CD8-positive, alpha-beta memory T cell (primary cell): ENCODE results near the gene PHKB. TPM values are rescaled to one million over a fixed set of nuclear protein-coding genes. Genes with fewer than 3 reads are reported as not detected.
A peak's percentile ranks its signal among the peaks of the same experiment; 100 is the strongest.

ENCODE experiments used
- CTCF ChIA-PET: fragments of 350-600 bp; sonication (Branson Sonifier 250); formaldehyde crosslinking; loops from one replicate; lab custom pipeline; 2021; ENCODE audit warnings: antibody characterized with exemption; lab: Charles Lee
- POLR2A ChIA-PET: fragments of 350-600 bp; sonication (Branson Sonifier 250); formaldehyde crosslinking; loops from one replicate; lab custom pipeline; 2021; ENCODE audit warnings: antibody characterized with exemption; lab: Charles Lee
- DNase-seq, 5 donors: peaks; one replicate each; pipeline versions ENCODE4 v3.0.0 to v3.0.0-alpha.2; 2020 to 2022; ENCODE audit warnings: mixed read lengths in 1 of 5
- H3K27ac ChIP-seq: one replicate; pipeline ENCODE4 v1.7.0; 2013; ENCODE audit warnings: low read depth, mild to moderate bottlenecking, low read length, moderate library complexity
- H3K27me3 ChIP-seq: 2 replicates; pipeline ENCODE4 v1.7.0; 2013; ENCODE audit warnings: low read length, mild to moderate bottlenecking; ENCODE audit not compliant: insufficient read depth, poor library complexity, severe bottlenecking
- H3K36me3 ChIP-seq: 2 replicates; pipeline ENCODE4 v1.7.0; 2013; ENCODE audit warnings: mild to moderate bottlenecking, low read length, moderate library complexity; ENCODE audit not compliant: insufficient read depth
- H3K4me1 ChIP-seq: 2 replicates; pipeline ENCODE4 v1.7.0; 2013; ENCODE audit warnings: mild to moderate bottlenecking, low read length, moderate library complexity; ENCODE audit not compliant: insufficient read depth
- H3K4me3 ChIP-seq: 2 replicates; pipeline ENCODE4 v1.7.0; 2013; ENCODE audit warnings: mild to moderate bottlenecking, low read length
- H3K9me3 ChIP-seq: 2 replicates; pipeline ENCODE4 v1.7.0; 2013; ENCODE audit warnings: mild to moderate bottlenecking, low read length
- H3K27ac Mint-ChIP-seq, 8 donors: one replicate each; pipeline ENCODE4 v1.8.0; 2020 to 2021; ENCODE audit warnings: mixed read lengths in 8 of 8, mild to moderate bottlenecking in 6 of 8, inconsistent platforms in 3 of 8, moderate library complexity in 3 of 8
- H3K27me3 Mint-ChIP-seq, 2 donors: one replicate each; pipeline ENCODE4 v1.8.0; 2020 to 2021; ENCODE audit warnings: mixed read lengths in 2 of 2, mild to moderate bottlenecking in 1 of 2, moderate library complexity in 1 of 2
- H3K36me3 Mint-ChIP-seq, 3 donors: one replicate each; pipeline ENCODE4 v1.8.0; 2020 to 2021; ENCODE audit warnings: mixed read lengths in 3 of 3, inconsistent platforms in 1 of 3, mild to moderate bottlenecking in 1 of 3
- H3K4me1 Mint-ChIP-seq, 3 donors: one replicate each; pipeline ENCODE4 v1.8.0; 2020 to 2021; ENCODE audit warnings: mixed read lengths in 3 of 3, inconsistent platforms in 1 of 3, mild to moderate bottlenecking in 1 of 3
- H3K4me3 Mint-ChIP-seq, 7 donors: one replicate each; pipeline ENCODE4 v1.8.0; 2020 to 2021; ENCODE audit warnings: mixed read lengths in 7 of 7, mild to moderate bottlenecking in 6 of 7, moderate library complexity in 4 of 7, inconsistent platforms in 2 of 7
- H3K9me3 Mint-ChIP-seq, 5 donors: one replicate each; pipeline ENCODE4 v1.8.0; 2020 to 2022; ENCODE audit warnings: mixed read lengths in 5 of 5, mild to moderate bottlenecking in 3 of 5, moderate library complexity in 2 of 5, inconsistent platforms in 1 of 5
- polyA plus RNA-seq: library from polyadenylated mRNA; unstranded; fragments of 300-500 nt; fragmentation: Illumina TruSeq; gene quantifications from one replicate; pipeline ENCODE4 v1.2.3, GENCODE V29; 2021
- total RNA-seq, 2 experiments: library from RNA; stranded (reverse); gene quantifications; one replicate each; pipeline ENCODE4 v1.2.3, GENCODE V29; 2021

Gene PHKB
- total and polyA plus RNA-seq, 3 experiments from 2014 or later: 23.0 to 29.2 (median 25.4) TPM

GRCh38 chr16:47722046-47722445 lies 260.9 kb downstream of the PHKB start:
- Histone ChIP-seq H3K36me3 (no peaks in the 10 kb centered on the region), H3K4me3 (no peak overlapping the region), H3K27ac (no peak overlapping the region), H3K9me3 (no peaks in the 10 kb centered on the region), H3K27me3 (no peaks in the 10 kb centered on the region), H3K4me1 (no peaks in the 10 kb centered on the region)
- Mint-ChIP-seq H3K36me3 (no peaks in the 10 kb centered on the region), H3K4me1 (no peaks in the 10 kb centered on the region), H3K4me3 (no peak overlapping the region), H3K27ac (no peak overlapping the region), H3K27me3 (peaks cover 0 to 9% of the 10 kb centered on the region in 2 donors), H3K9me3 (no peaks in the 10 kb centered on the region)
- CTCF ChIA-PET: no interaction called here
- POLR2A ChIA-PET: no interaction called here
- no peak for DNase-seq

DNA sequence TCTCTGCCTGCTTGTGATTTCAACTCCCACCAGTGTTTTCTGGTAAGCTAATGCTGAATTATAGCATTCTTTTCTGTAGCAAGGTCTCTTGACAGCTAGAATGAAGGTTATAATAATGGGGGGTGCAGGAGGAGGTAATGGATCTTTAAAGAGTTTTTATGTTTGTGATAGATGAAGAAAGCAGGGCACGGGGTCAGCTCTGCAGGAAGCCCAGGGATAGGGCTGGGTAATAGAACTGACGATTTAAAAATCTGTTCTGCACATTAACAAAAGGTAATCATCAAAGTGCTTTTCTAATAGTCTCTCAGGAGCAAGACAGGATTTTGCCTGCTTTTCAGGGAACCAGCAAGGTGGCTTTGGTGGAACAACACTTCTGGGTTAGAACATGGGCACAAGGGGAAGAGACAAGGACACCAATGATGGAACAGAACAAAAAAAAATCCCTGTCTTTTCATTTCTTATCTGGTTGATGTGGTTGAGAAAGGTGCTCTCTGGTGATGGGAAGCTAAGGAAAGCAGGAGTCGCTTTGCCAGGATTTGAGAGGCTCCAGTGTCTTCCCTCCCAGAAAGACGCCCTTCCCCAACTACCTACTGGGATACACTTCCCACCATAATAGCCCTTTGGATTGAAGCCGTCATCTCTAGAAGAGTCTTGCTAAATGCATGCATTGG lies 263.1 kb downstream of the PHKB start:
- H3K36me3 ChIP-seq: no peaks in the 10 kb centered on the region
- H3K4me3 ChIP-seq: no peak overlapping the region
- no peak for DNase-seq
- Mint-ChIP-seq H3K36me3 (no peaks in the 10 kb centered on the region), H3K9me3 (no peaks in the 10 kb centered on the region), H3K27me3 (peaks cover 0 to 9% of the 10 kb centered on the region in 2 donors), H3K27ac (no peak overlapping the region), H3K4me3 (no peak overlapping the region), H3K4me1 (peaks cover 0 to 7% (median 2%) of the 10 kb centered on the region in 3 donors)
- no peaks in the 10 kb centered on the region for H3K27me3 ChIP-seq
- no peaks in the 10 kb centered on the region for H3K9me3 ChIP-seq
- no peaks in the 10 kb centered on the region for H3K4me1 ChIP-seq
- POLR2A ChIA-PET: no interaction called here
- CTCF ChIA-PET: no interaction called here
- no peak overlapping the region for H3K27ac ChIP-seq

DNA sequence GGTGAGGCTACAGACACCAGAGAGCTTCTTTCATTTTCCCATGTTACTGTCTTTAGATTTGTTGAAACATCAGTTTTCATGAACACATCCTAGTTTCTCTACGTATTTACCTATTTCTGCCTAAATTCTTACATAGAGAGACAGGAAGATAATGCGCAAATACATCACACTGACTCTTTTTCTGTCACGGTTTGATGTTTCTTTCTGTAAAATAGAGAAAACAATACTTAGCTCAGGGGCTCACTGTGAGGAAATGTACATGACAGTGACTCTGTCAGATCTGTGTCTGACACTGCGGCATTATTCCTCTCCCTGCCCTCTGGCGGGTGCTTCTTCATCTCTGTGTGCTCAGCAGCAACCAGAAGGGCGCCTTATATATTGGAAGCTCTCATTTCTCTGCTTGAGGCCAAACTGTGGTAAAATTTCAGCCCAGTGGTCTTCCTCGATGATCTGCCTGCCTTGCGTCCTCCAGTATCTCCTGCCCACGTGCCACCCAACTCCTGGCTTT lies 264.1 kb downstream of the PHKB start:
- Histone ChIP-seq H3K27ac (no peak overlapping the region), H3K9me3 (no peaks in the 10 kb centered on the region), H3K4me1 (no peaks in the 10 kb centered on the region), H3K4me3 (no peak overlapping the region), H3K27me3 (no peaks in the 10 kb centered on the region), H3K36me3 (no peaks in the 10 kb centered on the region)
- H3K9me3 Mint-ChIP-seq: no peaks in the 10 kb centered on the region
- no peak for DNase-seq
- peaks cover 0 to 9% of the 10 kb centered on the region in 2 donors for H3K27me3 Mint-ChIP-seq
- no peak overlapping the region for H3K4me3 Mint-ChIP-seq
- H3K27ac Mint-ChIP-seq: no peak overlapping the region
- ChIA-PET CTCF (no interaction called here), POLR2A (no interaction called here)
- no peaks in the 10 kb centered on the region for H3K36me3 Mint-ChIP-seq
- H3K4me1 Mint-ChIP-seq: peaks cover 0 to 7% (median 2%) of the 10 kb centered on the region in 3 donors

GRCh38 chr16:47726031-47726675 lies 265.0 kb downstream of the PHKB start:
- no peak for DNase-seq
- H3K27me3 Mint-ChIP-seq: peaks cover 0 to 9% of the 10 kb centered on the region in 2 donors
- H3K27me3 ChIP-seq: no peaks in the 10 kb centered on the region
- H3K27ac ChIP-seq: no peak overlapping the region
- H3K4me3 ChIP-seq: no peak overlapping the region
- CTCF ChIA-PET: no interaction called here
- H3K9me3 Mint-ChIP-seq: no peaks in the 10 kb centered on the region
- H3K4me1 Mint-ChIP-seq: peaks cover 0 to 7% (median 2%) of the 10 kb centered on the region in 3 donors
- no peaks in the 10 kb centered on the region for H3K4me1 ChIP-seq
- no peak overlapping the region for H3K4me3 Mint-ChIP-seq
- H3K9me3 ChIP-seq: no peaks in the 10 kb centered on the region
- H3K27ac Mint-ChIP-seq: peak overlapping the region in 1 of 8 donors; percentile 36
- no peaks in the 10 kb centered on the region for H3K36me3 ChIP-seq
- H3K36me3 Mint-ChIP-seq: no peaks in the 10 kb centered on the region
- POLR2A ChIA-PET: no interaction called here

GRCh38 chr16:47727131-47727530 lies 266.0 kb downstream of the PHKB start:
- ChIA-PET CTCF (interaction anchor here (1.9 kb wide), 1 partner anchor 23 kb away, joined by 5 read pairs; no protein-coding TSS in a partner anchor), POLR2A (no interaction called here)
- Histone ChIP-seq H3K9me3 (no peaks in the 10 kb centered on the region), H3K36me3 (no peaks in the 10 kb centered on the region), H3K27ac (no peak overlapping the region), H3K4me3 (no peak overlapping the region), H3K27me3 (no peaks in the 10 kb centered on the region), H3K4me1 (no peaks in the 10 kb centered on the region)
- no peaks in the 10 kb centered on the region for H3K9me3 Mint-ChIP-seq
- no peak overlapping the region for H3K27ac Mint-ChIP-seq
- peaks cover 0 to 7% (median 3%) of the 10 kb centered on the region in 3 donors for H3K4me1 Mint-ChIP-seq
- H3K4me3 Mint-ChIP-seq: no peak overlapping the region
- DNase-seq: no peak
- H3K27me3 Mint-ChIP-seq: peaks cover 0 to 4% of the 10 kb centered on the region in 2 donors
- H3K36me3 Mint-ChIP-seq: no peaks in the 10 kb centered on the region

DNA sequence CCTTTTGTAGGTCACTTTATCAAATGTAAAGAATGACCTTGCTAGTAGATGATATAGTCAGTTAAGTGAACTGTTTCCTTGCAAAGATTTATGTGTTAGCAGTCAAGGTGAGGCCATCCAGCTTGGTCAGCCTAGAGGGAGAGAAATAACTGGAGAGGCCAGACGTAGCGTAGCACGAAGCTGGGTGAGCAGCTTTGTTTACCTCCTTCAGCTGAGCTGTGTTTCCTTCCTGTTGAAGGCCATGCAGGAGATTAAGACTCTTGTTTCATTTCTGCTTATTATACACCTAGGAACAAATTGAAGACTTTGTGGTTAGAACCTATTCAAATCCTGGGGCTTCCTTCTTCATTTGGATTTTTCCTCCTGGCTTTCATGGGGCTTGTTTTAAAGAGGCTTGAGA lies 267.1 kb downstream of the PHKB start:
- ChIA-PET CTCF (interaction anchor here (1.9 kb wide), 1 partner anchor 24 kb away, joined by 5 read pairs; no protein-coding TSS in a partner anchor), POLR2A (no interaction called here)
- H3K4me3 Mint-ChIP-seq: no peak overlapping the region
- H3K4me1 ChIP-seq: no peaks in the 10 kb centered on the region
- no peaks in the 10 kb centered on the region for H3K27me3 ChIP-seq
- no peak overlapping the region for H3K27ac Mint-ChIP-seq
- H3K36me3 Mint-ChIP-seq: no peaks in the 10 kb centered on the region
- H3K27ac ChIP-seq: no peak overlapping the region
- no peaks in the 10 kb centered on the region for H3K9me3 Mint-ChIP-seq
- H3K36me3 ChIP-seq: no peaks in the 10 kb centered on the region
- H3K4me1 Mint-ChIP-seq: peaks cover 0 to 7% (median 6%) of the 10 kb centered on the region in 3 donors
- no peak for DNase-seq
- peaks cover 3 to 4% of the 10 kb centered on the region in 2 donors for H3K27me3 Mint-ChIP-seq
- no peak overlapping the region for H3K4me3 ChIP-seq
- H3K9me3 ChIP-seq: no peaks in the 10 kb centered on the region

GRCh38 chr16:47729701-47730100 lies 268.6 kb downstream of the PHKB start:
- peaks cover 3 to 4% of the 10 kb centered on the region in 2 donors for H3K27me3 Mint-ChIP-seq
- ChIA-PET CTCF (no interaction called here), POLR2A (no interaction called here)
- no peaks in the 10 kb centered on the region for H3K27me3 ChIP-seq
- H3K9me3 ChIP-seq: no peaks in the 10 kb centered on the region
- H3K4me3 Mint-ChIP-seq: no peak overlapping the region
- no peak overlapping the region for H3K27ac ChIP-seq
- no peak for DNase-seq
- no peaks in the 10 kb centered on the region for H3K4me1 ChIP-seq
- H3K27ac Mint-ChIP-seq: no peak overlapping the region
- H3K4me3 ChIP-seq: no peak overlapping the region
- peaks cover 0 to 7% (median 6%) of the 10 kb centered on the region in 3 donors for H3K4me1 Mint-ChIP-seq
- no peaks in the 10 kb centered on the region for H3K36me3 ChIP-seq
- no peaks in the 10 kb centered on the region for H3K9me3 Mint-ChIP-seq
- H3K36me3 Mint-ChIP-seq: no peaks in the 10 kb centered on the region

- Histone ChIP-seq H3K27ac (no peak overlapping the region), H3K4me1 (no peaks in the 10 kb centered on the region), H3K36me3 (no peaks in the 10 kb centered on the region), H3K27me3 (no peaks in the 10 kb centered on the region), H3K9me3 (no peaks in the 10 kb centered on the region), H3K4me3 (no peak overlapping the region)
- no peak overlapping the region for H3K27ac Mint-ChIP-seq
- CTCF ChIA-PET: no interaction called here
- POLR2A ChIA-PET: no interaction called here
- H3K36me3 Mint-ChIP-seq: no peaks in the 10 kb centered on the region
- no peak overlapping the region for H3K4me3 Mint-ChIP-seq
- no peak for DNase-seq
- H3K9me3 Mint-ChIP-seq: no peaks in the 10 kb centered on the region
- peaks cover 0 to 7% (median 6%) of the 10 kb centered on the region in 3 donors for H3K4me1 Mint-ChIP-seq
- peaks cover 0 to 4% of the 10 kb centered on the region in 2 donors for H3K27me3 Mint-ChIP-seq
Measured at GRCh38 chr16:47731252-47731651, 270.1 kb downstream of the PHKB start.
